Breast epithelium (tissue), 4 donors: ENCODE measurements around the gene FLYWCH2. TPM values are rescaled to one million over a fixed set of nuclear protein-coding genes. Genes with fewer than 3 reads are reported as not detected.

ENCODE experiments used
- DNase-seq, 2 donors: peaks; one replicate each; pipeline ENCODE4 v3.0.0-alpha.2; 2019; ENCODE audit warnings: low spot score in 2 of 2
- H3K27ac ChIP-seq, 2 donors: fragments of 200-600 bp; sonication (generic) in 1 of 2; one replicate each; pipeline ENCODE4 v1.5.1; 2016 to 2019; ENCODE audit warnings: mild to moderate bottlenecking in 1 of 2
- H3K27me3 ChIP-seq, 2 donors: fragments of 200-600 bp; sonication (generic) in 1 of 2; one replicate each; pipeline versions ENCODE4 v1.5.1 to v1.6.0; 2017 to 2019; ENCODE audit warnings: control low read depth in 1 of 2, mild to moderate bottlenecking in 1 of 2
- H3K36me3 ChIP-seq: fragments of 200-600 bp; one replicate; pipeline ENCODE4 v1.5.1; 2019
- H3K4me1 ChIP-seq, 2 donors: fragments of 200-600 bp; sonication (generic); one replicate each; pipeline ENCODE4 v1.5.1; 2016 to 2019; ENCODE audit warnings: control low read depth in 1 of 2
- H3K4me3 ChIP-seq, 3 donors: fragments of 200-600 bp; sonication (generic); 1 replicate in 2 of 3; 2 replicates in 1 of 3; pipeline ENCODE4 v1.5.1; 2016 to 2019; ENCODE audit warnings: mild to moderate bottlenecking in 3 of 3, moderate library complexity in 2 of 3
- H3K9me3 ChIP-seq, 2 donors: fragments of 200-600 bp; sonication (generic) in 1 of 2; one replicate each; pipeline ENCODE4 v1.5.1; 2016 to 2019; ENCODE audit warnings: control low read depth in 1 of 2
- CTCF ChIP-seq, 3 donors: fragments of 450-650 bp; IDR thresholded peaks; one replicate each; pipeline ENCODE4 v1.5.1; 2016 to 2017; ENCODE audit warnings: antibody characterized with exemption in 3 of 3, mild to moderate bottlenecking in 3 of 3, moderate library complexity in 3 of 3
- POLR2A ChIP-seq: fragments of 450-650 bp; IDR thresholded peaks from one replicate; pipeline ENCODE4 v1.6.1; 2016; ENCODE audit warnings: antibody characterized with exemption, mild to moderate bottlenecking, moderate library complexity
- POLR2AphosphoS5 ChIP-seq, 3 donors: sonication (generic); formaldehyde crosslinking; IDR thresholded peaks; one replicate each; pipeline ENCODE4 v1.6.1; 2017; ENCODE audit warnings: antibody characterized with exemption in 3 of 3
- intact Hi-C: fragments of 100-400 bp; cut with DNase I; formaldehyde crosslinking; loops from one replicate; pipeline ENCODE4 v1.15.1; 2023; ENCODE audit warnings: low total_unique reads
- total RNA-seq, 3 donors: library from RNA; depleted of rRNA; stranded (reverse); fragments of >200 nt; gene quantifications; one replicate each; pipeline ENCODE4 v1.1.0, GENCODE V29; 2016

The FLYWCH2 gene
- total RNA-seq, 3 donors from 2014 or later, result 36.0 to 49.2 (median 47.9) TPM

GRCh38 chr16:2846511-2847310 lies 36.3 kb upstream of the FLYWCH2 start:
- Histone ChIP-seq H3K9me3 (no peaks in the 10 kb centered on the region), H3K27me3 (peaks cover 0 to 7% of the 10 kb centered on the region in 2 donors), H3K36me3 (no peaks in the 10 kb centered on the region), H3K27ac (no peak overlapping the region), H3K4me1 (no peaks in the 10 kb centered on the region), H3K4me3 (no peak overlapping the region)
- no peak for TF ChIP-seq POLR2A
- TF ChIP-seq POLR2AphosphoS5 (IDR thresholded peaks at IDR 0.05), result no peak
- TF ChIP-seq CTCF (IDR thresholded peaks at IDR 0.05), result no peak
- no peak for DNase-seq
- intact Hi-C loops, result no loop called here

GRCh38 chr16:2848933-2849725 lies 33.9 kb upstream of the FLYWCH2 start:
- H3K36me3 ChIP-seq, result no peaks in the 10 kb centered on the region
- no peaks in the 10 kb centered on the region for H3K4me1 ChIP-seq
- H3K27ac ChIP-seq, result no peak overlapping the region
- no peak for DNase-seq
- H3K4me3 ChIP-seq, result no peak overlapping the region
- peaks cover 0 to 8% of the 10 kb centered on the region in 2 donors for H3K9me3 ChIP-seq
- intact Hi-C loops, result no loop called here
- TF ChIP-seq CTCF (IDR thresholded peaks at IDR 0.05) (no peak), POLR2A (no peak), POLR2AphosphoS5 (IDR thresholded peaks at IDR 0.05) (no peak)
- H3K27me3 ChIP-seq, result peaks cover 0 to 14% of the 10 kb centered on the region in 2 donors

- intact Hi-C loops, result loop anchor here (10.0 kb wide), 1 partner anchor 97 kb away; the partner anchor contains the start of gene SRRM2
- no peak overlapping the region for H3K27ac ChIP-seq
- no peaks in the 10 kb centered on the region for H3K4me1 ChIP-seq
- no peak for TF ChIP-seq POLR2A
- TF ChIP-seq POLR2AphosphoS5 (IDR thresholded peaks at IDR 0.05), result no peak
- no peak for TF ChIP-seq CTCF (IDR thresholded peaks at IDR 0.05)
- peaks cover 0 to 8% of the 10 kb centered on the region in 2 donors for H3K9me3 ChIP-seq
- H3K27me3 ChIP-seq, result peaks cover 0 to 14% of the 10 kb centered on the region in 2 donors
- no peak overlapping the region for H3K4me3 ChIP-seq
- no peaks in the 10 kb centered on the region for H3K36me3 ChIP-seq
- DNase-seq, result no peak
These were observed 30.8 kb upstream of the FLYWCH2 start for GRCh38 chr16:2852003-2852730.

- H3K27ac ChIP-seq, result no peak overlapping the region
- TF ChIP-seq POLR2A (no peak), POLR2AphosphoS5 (IDR thresholded peaks at IDR 0.05) (no peak)
- peaks cover 0 to 8% of the 10 kb centered on the region in 2 donors for H3K9me3 ChIP-seq
- no peak overlapping the region for H3K4me3 ChIP-seq
- H3K27me3 ChIP-seq, result peaks cover 0 to 14% of the 10 kb centered on the region in 2 donors
- DNase-seq, result no peak
- H3K4me1 ChIP-seq, result no peaks in the 10 kb centered on the region
- intact Hi-C loops, result loop anchor here (10.0 kb wide), 1 partner anchor 98 kb away; the partner anchor contains the start of gene SRRM2
- H3K36me3 ChIP-seq, result no peaks in the 10 kb centered on the region
These were observed 30.1 kb upstream of the FLYWCH2 start for GRCh38 chr16:2852731-2853507.
